Retinal pigment epithelial cell (primary cell): ENCODE measurements around the gene DIP2C.
A peak's percentile ranks its signal among the peaks of the same experiment; 100 is the strongest.

ENCODE experiments used
- DNase-seq: peaks from one replicate; pipeline ENCODE4 v3.0.0-alpha.2; 2010; ENCODE audit warnings: low read depth
- H3K4me3 ChIP-seq: 2 replicates; pipeline ENCODE4 v1.5.1; 2011; ENCODE audit warnings: mild to moderate bottlenecking, low read length, control low read depth, moderate library complexity
- TF ChIP-seq, protein P1 (sequence below): conservative IDR thresholded peaks from 2 replicates; pipeline ENCODE4 v1.5.1; 2011; ENCODE audit warnings: low read depth, low read length, control low read depth, inconsistent platforms

DIP2C gene

DNA sequence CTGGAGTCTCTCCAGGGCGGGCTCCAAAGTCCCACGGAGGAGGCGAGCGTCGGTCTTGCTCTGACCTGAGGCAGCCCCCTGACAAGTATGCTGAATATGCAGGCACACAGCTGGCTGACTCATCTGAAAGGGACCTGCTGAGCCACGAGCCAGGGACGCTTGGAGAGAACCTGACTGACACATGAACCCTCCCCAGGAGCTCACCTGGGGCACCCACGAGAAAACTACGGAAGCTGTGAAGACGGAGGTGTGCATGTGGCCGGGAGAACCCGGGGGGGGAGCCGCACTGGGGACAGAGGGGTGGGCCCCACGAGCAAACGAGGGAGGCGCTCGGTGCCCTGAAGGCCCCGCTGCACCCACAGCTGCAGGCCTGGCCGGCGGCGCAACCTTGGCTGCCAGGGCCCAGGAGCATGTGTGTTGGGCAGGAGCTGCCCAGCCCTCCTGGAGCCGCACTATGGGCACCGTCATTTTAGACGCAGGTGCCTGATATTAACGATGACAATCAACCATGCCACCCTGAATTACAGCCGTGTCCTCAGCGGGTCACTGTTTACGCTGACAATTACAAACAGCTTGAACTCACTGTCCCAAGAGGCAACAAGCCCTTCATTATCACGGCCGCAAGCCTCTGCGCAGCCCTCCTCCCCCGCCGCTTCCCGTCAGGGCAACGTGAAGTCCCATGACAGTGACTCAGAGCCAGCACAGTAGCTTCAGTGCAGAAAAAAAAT is 64.7 kb downstream of the DIP2C start:
- TF ChIP-seq, protein P1, sequence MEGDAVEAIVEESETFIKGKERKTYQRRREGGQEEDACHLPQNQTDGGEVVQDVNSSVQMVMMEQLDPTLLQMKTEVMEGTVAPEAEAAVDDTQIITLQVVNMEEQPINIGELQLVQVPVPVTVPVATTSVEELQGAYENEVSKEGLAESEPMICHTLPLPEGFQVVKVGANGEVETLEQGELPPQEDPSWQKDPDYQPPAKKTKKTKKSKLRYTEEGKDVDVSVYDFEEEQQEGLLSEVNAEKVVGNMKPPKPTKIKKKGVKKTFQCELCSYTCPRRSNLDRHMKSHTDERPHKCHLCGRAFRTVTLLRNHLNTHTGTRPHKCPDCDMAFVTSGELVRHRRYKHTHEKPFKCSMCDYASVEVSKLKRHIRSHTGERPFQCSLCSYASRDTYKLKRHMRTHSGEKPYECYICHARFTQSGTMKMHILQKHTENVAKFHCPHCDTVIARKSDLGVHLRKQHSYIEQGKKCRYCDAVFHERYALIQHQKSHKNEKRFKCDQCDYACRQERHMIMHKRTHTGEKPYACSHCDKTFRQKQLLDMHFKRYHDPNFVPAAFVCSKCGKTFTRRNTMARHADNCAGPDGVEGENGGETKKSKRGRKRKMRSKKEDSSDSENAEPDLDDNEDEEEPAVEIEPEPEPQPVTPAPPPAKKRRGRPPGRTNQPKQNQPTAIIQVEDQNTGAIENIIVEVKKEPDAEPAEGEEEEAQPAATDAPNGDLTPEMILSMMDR = no peak
- H3K4me3 ChIP-seq = no peak overlapping the region
- DNase-seq = peak; percentile 81

GRCh38 chr10:624312-624604 is 65.2 kb downstream of the DIP2C start:
- DNase-seq = no peak
- TF ChIP-seq, protein P1 = no peak
- no peak overlapping the region for H3K4me3 ChIP-seq

GRCh38 chr10:623477-624311 is 65.8 kb downstream of the DIP2C start:
- TF ChIP-seq, protein P1 = no peak
- no peak overlapping the region for H3K4me3 ChIP-seq
- no peak for DNase-seq

DNA sequence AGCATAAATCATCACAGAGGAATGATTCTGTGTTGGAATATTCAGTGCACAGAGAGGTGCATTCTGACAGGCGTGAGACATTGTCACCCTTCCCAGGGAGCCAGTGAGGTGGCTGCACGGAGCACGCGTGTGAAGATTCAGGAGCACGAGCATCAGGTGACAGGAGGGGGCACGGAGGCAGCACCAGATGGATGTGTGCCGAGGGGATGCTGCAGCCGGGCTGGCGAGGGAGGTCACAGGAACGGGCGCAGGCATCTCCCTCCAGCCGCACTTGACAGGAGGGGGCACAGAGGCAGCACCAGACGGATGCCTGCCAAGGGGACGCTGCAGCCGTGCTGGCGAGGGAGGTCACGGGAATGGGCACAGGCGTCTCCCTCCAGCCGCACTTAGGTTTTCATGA is 66.5 kb downstream of the DIP2C start:
- H3K4me3 ChIP-seq = no peak overlapping the region
- DNase-seq = no peak
- TF ChIP-seq, protein P1 = no peak

- TF ChIP-seq, protein P1 = no peak
- no peak for DNase-seq
- H3K4me3 ChIP-seq = no peak overlapping the region
Measured at GRCh38 chr10:621981-622740, 67.3 kb downstream of the DIP2C start.

DNA sequence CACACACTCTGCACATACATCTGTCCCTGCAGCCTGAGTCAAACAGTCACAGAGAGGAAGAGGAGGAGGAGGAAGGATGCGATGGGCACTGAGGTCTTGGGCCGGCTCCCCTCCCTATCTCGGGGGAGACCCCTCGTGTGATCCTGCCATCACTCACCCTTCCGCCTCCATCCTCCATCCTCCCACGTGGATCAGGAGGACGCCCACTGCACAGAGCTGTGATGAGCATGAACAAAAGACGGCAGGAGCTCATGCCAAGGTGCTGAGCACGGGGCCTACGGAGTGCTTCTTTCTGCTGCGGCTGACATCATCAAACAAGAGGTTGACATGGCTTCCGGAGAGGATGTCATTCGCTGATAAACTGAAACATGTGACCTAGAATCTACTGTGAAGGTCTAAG is 68.0 kb downstream of the DIP2C start:
- no peak for DNase-seq
- no peak overlapping the region for H3K4me3 ChIP-seq
- TF ChIP-seq, protein P1 = no peak
